Smooth muscle cell of trachea (primary cell): ENCODE measurements around the gene TAS2R14. TPM values are rescaled to one million over a fixed set of nuclear protein-coding genes. Genes with fewer than 3 reads are reported as not detected.

Experiments used
- total RNA-seq: library from RNA; depleted of rRNA; stranded (reverse); fragments of >200 nt; gene quantifications from 2 replicates; pipeline ENCODE4 v1.2.1, GENCODE V29; 2014

TAS2R14 gene, protein sequence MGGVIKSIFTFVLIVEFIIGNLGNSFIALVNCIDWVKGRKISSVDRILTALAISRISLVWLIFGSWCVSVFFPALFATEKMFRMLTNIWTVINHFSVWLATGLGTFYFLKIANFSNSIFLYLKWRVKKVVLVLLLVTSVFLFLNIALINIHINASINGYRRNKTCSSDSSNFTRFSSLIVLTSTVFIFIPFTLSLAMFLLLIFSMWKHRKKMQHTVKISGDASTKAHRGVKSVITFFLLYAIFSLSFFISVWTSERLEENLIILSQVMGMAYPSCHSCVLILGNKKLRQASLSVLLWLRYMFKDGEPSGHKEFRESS
- total RNA-seq, result 2.3 and 4.1 TPM in 2 replicates

DNA sequence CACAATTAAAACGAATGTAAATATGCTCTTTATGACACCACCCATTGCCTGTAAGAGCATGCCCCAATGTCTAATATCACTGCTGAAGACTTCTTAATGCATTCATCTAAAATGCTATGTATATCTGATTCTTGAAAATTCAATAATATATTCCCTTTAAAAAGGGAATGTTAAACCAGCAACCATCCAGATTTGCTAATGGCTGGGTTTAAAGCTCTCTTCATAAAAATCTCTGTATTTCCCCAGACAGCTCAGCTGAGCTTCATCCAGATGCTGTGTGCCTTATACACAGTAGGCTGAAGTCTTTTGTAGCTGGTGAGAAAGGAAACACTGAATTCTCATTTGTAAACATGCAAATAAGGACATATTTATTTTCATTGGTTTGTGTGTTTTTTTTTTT, at the start of gene TAS2R14:
TAS2R14 (minus strand) TSS at position 101 of the 400 bp plus-strand sequence; CDS start at position 45, 56 bp downstream.

DNA sequence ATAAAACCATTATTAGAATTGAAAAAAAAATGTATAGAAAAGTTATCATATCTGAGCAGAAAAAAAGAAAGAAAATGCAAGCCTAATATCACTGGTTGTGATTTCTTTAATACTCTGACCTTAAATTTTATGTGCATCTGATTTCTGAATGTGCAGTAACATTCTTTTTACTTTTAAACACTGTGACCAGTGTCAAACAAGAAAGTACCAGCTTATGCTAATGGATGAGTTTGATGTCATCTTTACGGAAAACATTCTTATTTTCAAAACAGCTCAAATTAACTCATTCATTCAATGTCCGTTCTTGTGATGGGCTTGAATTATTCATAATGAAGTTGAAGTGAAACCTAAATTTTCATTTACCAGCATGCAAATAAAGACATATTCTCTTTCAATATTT, 47.7 kb upstream of the TAS2R14 start, which contains the start of gene TAS2R50:
TAS2R50 (minus strand) TSS at position 101 of the 400 bp plus-strand sequence; CDS start at position 49, 52 bp downstream.

DNA sequence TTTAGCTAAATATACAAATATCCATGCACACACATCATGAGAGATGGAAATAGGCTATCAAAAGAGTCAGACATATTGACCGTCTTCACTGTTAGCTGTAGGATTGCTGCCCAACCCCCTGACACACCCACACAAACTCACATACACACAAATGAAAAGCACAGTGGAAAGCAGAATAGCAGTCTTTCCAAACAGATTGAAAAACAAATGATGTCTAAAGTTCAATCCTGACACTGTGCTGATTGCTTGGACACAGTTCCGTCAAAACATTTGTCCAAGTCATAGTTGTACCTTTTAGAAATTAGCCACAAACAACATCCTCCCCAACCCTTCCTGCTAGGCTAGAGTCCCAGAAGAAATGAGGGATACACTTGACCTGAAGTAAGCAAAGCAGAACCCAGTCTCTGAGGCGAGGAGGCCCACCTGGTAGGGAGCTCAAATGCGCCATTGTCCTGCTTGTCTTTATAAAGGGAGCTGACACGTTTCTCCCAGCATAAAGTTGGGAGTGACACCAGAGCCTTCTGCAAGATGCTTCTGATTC, 10.2 kb downstream of the TAS2R14 start, which contains the start of gene PRH2:
PRH2 (plus strand) TSS at position 491 of the 541 bp plus-strand sequence; CDS start at position 529, 38 bp downstream.

DNA sequence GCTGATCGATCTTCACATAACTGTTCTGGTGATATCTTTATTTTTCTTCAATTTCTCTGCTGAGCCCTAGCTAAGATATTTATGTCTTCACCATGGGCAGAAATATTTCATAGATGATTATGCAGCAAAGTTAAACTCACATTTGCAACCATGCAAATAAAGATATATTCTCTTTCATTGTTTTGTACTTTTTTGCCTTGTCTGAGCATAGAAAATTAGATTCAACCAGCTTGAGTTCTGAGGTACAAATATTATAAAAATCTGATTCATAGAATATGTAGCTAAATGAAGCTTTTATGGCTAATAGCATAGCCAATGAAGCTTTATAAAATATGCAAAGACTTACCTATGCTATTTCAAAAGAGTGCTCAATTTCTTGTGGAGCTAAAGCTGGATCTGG, 29.6 kb downstream of the TAS2R14 start, which contains the start of gene TAS2R13:
TAS2R13 (minus strand) TSS at position 101 of the 400 bp plus-strand sequence. CDS start 264 bp downstream, outside the sequence.

Other genes with a start within 250 kb of the TAS2R14 start
- 80.9 and 140 TPM in 2 replicates for gene YBX3, start 215.9 kb downstream of the TAS2R14 start, total RNA-seq
- gene TAS2R7, start 136.6 kb downstream of the TAS2R14 start, total RNA-seq, result not detected in 2 replicates
- 0.29 TPM in 1 of 2 replicates, not detected in the other for gene TAS2R8, start 132.0 kb downstream of the TAS2R14 start, total RNA-seq
- gene TAS2R9, start 129.1 kb downstream of the TAS2R14 start, total RNA-seq, result not detected in 2 replicates
- gene TAS2R10, start 112.9 kb downstream of the TAS2R14 start, total RNA-seq, result 0.99 and 1.6 TPM in 2 replicates
- gene PRR4, start 89.8 kb downstream of the TAS2R14 start, total RNA-seq, result 0.73 and 3.0 TPM in 2 replicates
- 10.8 and 25.5 TPM in 2 replicates for gene PRH1, start 55.0 kb downstream of the TAS2R14 start, total RNA-seq
- 1.3 and 4.7 TPM in 2 replicates for gene TAS2R13, start 29.7 kb downstream of the TAS2R14 start, total RNA-seq
- gene PRH2, start 10.0 kb downstream of the TAS2R14 start, total RNA-seq, result not detected in 2 replicates
- 2.3 and 6.8 TPM in 2 replicates for gene TAS2R50, start 47.6 kb upstream of the TAS2R14 start, total RNA-seq
- gene TAS2R20, start 59.0 kb upstream of the TAS2R14 start, total RNA-seq, result 2.8 and 5.1 TPM in 2 replicates
- gene TAS2R19, start 83.4 kb upstream of the TAS2R14 start, total RNA-seq, result 4.5 and 9.6 TPM in 2 replicates
- 5.1 and 9.2 TPM in 2 replicates for gene TAS2R31, start 92.1 kb upstream of the TAS2R14 start, total RNA-seq
- 2.0 and 6.3 TPM in 2 replicates for gene TAS2R46, start 123.0 kb upstream of the TAS2R14 start, total RNA-seq
- gene TAS2R43, start 153.1 kb upstream of the TAS2R14 start, total RNA-seq, result 0.33 and 2.3 TPM in 2 replicates
- gene TAS2R30, start 195.4 kb upstream of the TAS2R14 start, total RNA-seq, result 3.6 and 9.0 TPM in 2 replicates
- 6.0 and 6.8 TPM in 2 replicates for gene SMIM10L1, start 231.9 kb upstream of the TAS2R14 start, total RNA-seq
- gene TAS2R42, start 247.7 kb upstream of the TAS2R14 start, total RNA-seq, result not detected in 2 replicates